Measurements from ENCODE around the gene IRGQ. TPM values are rescaled to one million over a fixed set of nuclear protein-coding genes. Genes with fewer than 3 reads are reported as not detected.

IRGQ gene
- total and polyA plus RNA-seq, 2 donors from 2014 or later: 9.5 to 24.2 TPM

DNA sequence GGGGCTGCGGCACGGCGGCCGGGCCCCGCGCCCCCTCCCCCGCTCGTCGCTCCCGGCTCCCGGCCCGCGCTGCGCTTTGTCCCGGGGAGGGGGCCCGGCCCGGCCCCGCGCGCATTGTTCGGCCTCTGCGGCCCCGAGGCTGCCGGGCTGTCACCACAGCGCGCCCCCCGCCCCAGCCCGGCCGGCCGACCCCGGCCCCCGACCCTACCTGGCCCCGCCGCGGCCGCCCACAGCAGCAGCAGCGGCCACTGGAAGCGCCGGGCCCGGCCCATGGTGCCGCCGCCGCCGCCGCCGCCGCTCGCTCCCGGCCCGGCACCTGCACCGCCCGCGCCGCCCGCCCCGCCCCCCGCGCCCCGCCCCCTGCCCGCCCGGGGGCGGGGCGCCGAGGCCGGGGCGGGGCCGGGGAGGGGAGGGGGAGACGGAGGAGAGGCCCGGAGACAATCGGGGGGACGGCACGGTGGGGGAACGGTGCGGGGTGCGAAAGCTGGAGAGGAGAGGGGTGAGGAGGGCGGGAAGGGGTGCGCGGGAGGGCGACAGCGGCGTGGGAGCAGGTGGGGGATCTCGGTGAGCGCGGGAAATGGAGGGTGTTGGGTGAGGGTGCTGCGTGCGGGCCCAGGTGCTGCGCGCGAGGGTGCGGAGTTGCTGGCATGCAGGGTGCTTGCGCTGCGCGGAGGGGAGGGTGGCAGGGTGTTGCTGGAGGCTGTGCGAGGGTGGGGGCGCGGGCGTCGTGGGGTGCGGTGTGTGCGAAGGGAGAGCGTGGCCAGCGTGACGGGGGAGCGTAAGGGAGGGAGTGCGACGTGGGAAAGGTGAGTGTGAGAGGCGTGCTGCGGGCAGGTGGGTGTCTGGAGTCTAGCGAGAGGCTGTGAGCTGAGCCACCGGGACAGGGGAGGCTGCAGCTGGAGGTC, 43.8 kb upstream of the IRGQ start, which contains the start of gene CADM4:
Gene CADM4 (minus strand): TSS at position 332 of the 905 bp plus-strand sequence. CDS start 60 bp downstream, at position 272.
- peak within 1 kb of the TSS; percentile 59 to 68 (median 66) for H3K4me3 ChIP-seq (ENCODE audit: low read length in 3 of 3)
- FAIRE-seq: no peak
- DNase-seq: peak in 4 of 5 donors; percentile 24 to 84 (median 52)
- intact Hi-C loops (cut with DNase I): no loop called here
- H3K27ac ChIP-seq (ENCODE audit: low read depth in 2 of 2, low read length in 2 of 2): no peak within 1 kb of the TSS
- no peaks in the 10 kb centered on the region for H3K9me3 ChIP-seq (ENCODE audit: control insufficient read depth in 2 of 3, insufficient read depth in 1 of 3, low read length in 3 of 3)
- TF ChIP-seq, protein P1, sequence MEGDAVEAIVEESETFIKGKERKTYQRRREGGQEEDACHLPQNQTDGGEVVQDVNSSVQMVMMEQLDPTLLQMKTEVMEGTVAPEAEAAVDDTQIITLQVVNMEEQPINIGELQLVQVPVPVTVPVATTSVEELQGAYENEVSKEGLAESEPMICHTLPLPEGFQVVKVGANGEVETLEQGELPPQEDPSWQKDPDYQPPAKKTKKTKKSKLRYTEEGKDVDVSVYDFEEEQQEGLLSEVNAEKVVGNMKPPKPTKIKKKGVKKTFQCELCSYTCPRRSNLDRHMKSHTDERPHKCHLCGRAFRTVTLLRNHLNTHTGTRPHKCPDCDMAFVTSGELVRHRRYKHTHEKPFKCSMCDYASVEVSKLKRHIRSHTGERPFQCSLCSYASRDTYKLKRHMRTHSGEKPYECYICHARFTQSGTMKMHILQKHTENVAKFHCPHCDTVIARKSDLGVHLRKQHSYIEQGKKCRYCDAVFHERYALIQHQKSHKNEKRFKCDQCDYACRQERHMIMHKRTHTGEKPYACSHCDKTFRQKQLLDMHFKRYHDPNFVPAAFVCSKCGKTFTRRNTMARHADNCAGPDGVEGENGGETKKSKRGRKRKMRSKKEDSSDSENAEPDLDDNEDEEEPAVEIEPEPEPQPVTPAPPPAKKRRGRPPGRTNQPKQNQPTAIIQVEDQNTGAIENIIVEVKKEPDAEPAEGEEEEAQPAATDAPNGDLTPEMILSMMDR (IDR thresholded peaks at IDR 0.05; ENCODE audit: borderline replicate concordance, extremely low read depth, insufficient read depth): no peak
- H3K4me1 ChIP-seq (ENCODE audit: control insufficient read depth in 2 of 3, insufficient read depth in 2 of 3, low read depth in 1 of 3, low read length in 3 of 3): peaks cover 0 to 12% (median 0%) of the 10 kb centered on the region in 3 donors
- no peaks in the 10 kb centered on the region for H3K36me3 ChIP-seq (ENCODE audit: control insufficient read depth in 2 of 3, insufficient read depth in 3 of 3, low read length in 3 of 3)
- H3K27me3 ChIP-seq (ENCODE audit: control insufficient read depth, insufficient read depth, low read length): no peaks in the 10 kb centered on the region
- H3K9ac ChIP-seq (ENCODE audit: low read length in 3 of 3): peak within 1 kb of the TSS in 2 of 3 donors; percentile 26 to 69

DNA sequence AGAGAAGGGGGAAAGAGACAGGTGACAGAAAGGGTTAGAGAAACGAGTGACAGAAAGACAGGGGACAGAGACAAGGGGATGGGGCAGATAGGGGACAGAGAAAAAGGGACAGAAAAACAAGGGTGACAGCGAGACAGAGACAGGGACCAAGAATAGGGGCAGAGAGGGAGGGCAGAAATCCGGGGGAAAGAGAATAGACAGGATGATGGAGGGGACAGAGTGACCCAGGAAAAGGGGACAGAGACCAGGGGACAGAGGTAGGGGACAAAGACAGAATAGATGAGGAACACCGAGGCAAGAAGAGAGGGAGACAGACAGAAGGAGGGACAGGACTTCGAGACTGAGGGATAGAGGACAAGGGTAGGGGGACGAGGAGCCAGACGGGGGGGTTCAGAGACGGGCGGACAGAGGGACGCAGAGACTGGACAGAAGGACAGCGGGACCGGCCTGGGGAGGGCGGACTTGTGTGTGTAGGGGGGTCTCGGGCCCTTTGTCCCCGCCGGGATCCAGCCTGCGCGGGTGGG, 43.1 kb upstream of the IRGQ start:
- no peaks in the 10 kb centered on the region for H3K27me3 ChIP-seq (ENCODE audit: control insufficient read depth, insufficient read depth, low read length)
- H3K36me3 ChIP-seq (ENCODE audit: control insufficient read depth in 2 of 3, insufficient read depth in 3 of 3, low read length in 3 of 3): no peaks in the 10 kb centered on the region
- no peak overlapping the region for H3K27ac ChIP-seq (ENCODE audit: low read depth in 2 of 2, low read length in 2 of 2)
- intact Hi-C loops (cut with DNase I): no loop called here
- DNase-seq: peak in 1 of 5 donors; percentile 64
- peak overlapping the region; percentile 59 to 68 (median 66) for H3K4me3 ChIP-seq (ENCODE audit: low read length in 3 of 3)
- H3K4me1 ChIP-seq (ENCODE audit: control insufficient read depth in 2 of 3, insufficient read depth in 2 of 3, low read depth in 1 of 3, low read length in 3 of 3): peaks cover 0 to 14% (median 3%) of the 10 kb centered on the region in 3 donors
- FAIRE-seq: no peak
- no peaks in the 10 kb centered on the region for H3K9me3 ChIP-seq (ENCODE audit: control insufficient read depth in 2 of 3, insufficient read depth in 1 of 3, low read length in 3 of 3)
- peak overlapping the region in 1 of 3 donors; percentile 69 for H3K9ac ChIP-seq (ENCODE audit: low read length in 3 of 3)
- TF ChIP-seq, protein P1 (IDR thresholded peaks at IDR 0.05; ENCODE audit: borderline replicate concordance, extremely low read depth, insufficient read depth): no peak

DNA sequence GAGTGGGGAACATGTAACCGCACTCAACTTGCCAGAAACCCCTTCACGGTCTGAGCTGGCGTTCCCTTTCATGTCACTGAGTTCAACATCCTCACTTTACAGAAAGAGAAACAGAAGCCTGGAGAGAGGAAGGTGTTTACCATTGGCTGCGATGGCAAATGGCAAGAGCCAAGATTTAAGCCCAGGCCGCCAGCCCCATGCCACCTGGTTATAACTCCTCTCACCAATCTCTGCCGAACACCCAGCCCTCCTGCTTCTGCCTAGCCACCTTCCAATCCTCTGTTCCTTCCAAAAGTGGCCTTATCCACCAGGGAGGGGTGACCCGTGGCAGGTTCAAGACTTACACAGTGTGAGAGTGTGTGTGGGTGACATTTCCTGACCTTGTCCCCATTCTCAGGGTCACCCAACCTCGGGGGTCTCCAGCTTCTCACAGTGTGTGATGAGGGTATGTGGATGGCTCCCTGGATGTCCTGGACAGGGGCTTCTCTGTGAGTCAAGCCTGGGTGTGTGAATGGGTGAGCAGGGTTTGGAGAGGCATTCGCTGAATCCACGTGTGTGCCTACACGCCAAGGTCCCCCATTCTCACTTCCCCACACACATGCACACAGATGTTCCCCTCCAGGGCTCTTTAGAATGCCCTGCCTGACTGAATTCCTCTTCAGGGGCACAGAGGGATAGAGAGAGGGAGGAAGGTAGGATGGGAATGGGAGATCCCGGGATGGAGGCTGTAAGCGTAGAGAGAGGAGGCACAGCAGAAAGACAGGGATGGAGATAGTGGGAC, 42.5 kb upstream of the IRGQ start:
- peak overlapping the region in 1 of 3 donors; percentile 69 for H3K9ac ChIP-seq (ENCODE audit: low read length in 3 of 3)
- DNase-seq (no peak), FAIRE-seq (no peak)
- TF ChIP-seq, protein P1 (IDR thresholded peaks at IDR 0.05; ENCODE audit: borderline replicate concordance, extremely low read depth, insufficient read depth): no peak
- H3K4me1 ChIP-seq (ENCODE audit: control insufficient read depth in 2 of 3, insufficient read depth in 2 of 3, low read depth in 1 of 3, low read length in 3 of 3): peaks cover 0 to 14% (median 4%) of the 10 kb centered on the region in 3 donors
- H3K27me3 ChIP-seq (ENCODE audit: control insufficient read depth, insufficient read depth, low read length): no peaks in the 10 kb centered on the region
- no peaks in the 10 kb centered on the region for H3K9me3 ChIP-seq (ENCODE audit: control insufficient read depth in 2 of 3, insufficient read depth in 1 of 3, low read length in 3 of 3)
- H3K4me3 ChIP-seq (ENCODE audit: low read length in 3 of 3): peak overlapping the region in 2 of 3 donors; percentile 59 to 68
- no peak overlapping the region for H3K27ac ChIP-seq (ENCODE audit: low read depth in 2 of 2, low read length in 2 of 2)
- H3K36me3 ChIP-seq (ENCODE audit: control insufficient read depth in 2 of 3, insufficient read depth in 3 of 3, low read length in 3 of 3): no peaks in the 10 kb centered on the region
- intact Hi-C loops (cut with DNase I): no loop called here

All from kidney (tissue), 14 donors.